Choroid plexus epithelial cell (primary cell): ENCODE results near the gene EXOC4.
A peak's percentile ranks its signal among the peaks of the same experiment; 100 is the strongest.
"Not testable (repeated sequence)": the region's sequence is repeated elsewhere in the genome, so short reads cannot be mapped to it uniquely, and the experiment has no call there.

Source experiments
- DNase-seq: peaks from one replicate; pipeline ENCODE4 v3.0.0-alpha.2; 2010; ENCODE audit warnings: low read depth
- H3K4me3 ChIP-seq: 2 replicates; pipeline ENCODE4 v1.5.1; 2011; ENCODE audit warnings: low read depth, mild to moderate bottlenecking, control low read depth, low read length, moderate library complexity
- TF ChIP-seq, protein P1 (sequence below): conservative IDR thresholded peaks from 2 replicates; pipeline ENCODE4 v1.5.1; 2011; ENCODE audit warnings: low read depth, mild to moderate bottlenecking, control low read depth, inconsistent platforms, low read length, moderate library complexity

EXOC4 gene

DNA sequence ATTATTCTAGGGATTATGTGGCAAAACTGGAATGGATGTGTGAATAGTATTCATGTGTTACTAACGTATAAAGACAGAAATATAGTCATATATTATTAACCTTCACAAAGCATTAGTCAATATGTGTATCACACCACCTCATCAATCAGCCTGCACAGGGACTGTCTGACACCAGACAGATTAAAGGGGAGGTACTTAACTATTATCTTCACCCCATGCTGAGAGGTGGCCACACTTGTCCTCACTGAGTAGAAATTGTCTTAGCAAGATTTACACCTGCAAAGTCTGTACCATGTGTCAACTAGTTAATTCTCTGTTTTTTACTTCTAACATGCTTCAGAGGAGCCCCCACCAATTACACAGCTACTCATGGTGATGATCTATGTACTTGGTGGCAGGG lies 727.9 kb downstream of the EXOC4 start:
- H3K4me3 ChIP-seq, result no peak overlapping the region
- no peak for DNase-seq
- TF ChIP-seq, protein P1, sequence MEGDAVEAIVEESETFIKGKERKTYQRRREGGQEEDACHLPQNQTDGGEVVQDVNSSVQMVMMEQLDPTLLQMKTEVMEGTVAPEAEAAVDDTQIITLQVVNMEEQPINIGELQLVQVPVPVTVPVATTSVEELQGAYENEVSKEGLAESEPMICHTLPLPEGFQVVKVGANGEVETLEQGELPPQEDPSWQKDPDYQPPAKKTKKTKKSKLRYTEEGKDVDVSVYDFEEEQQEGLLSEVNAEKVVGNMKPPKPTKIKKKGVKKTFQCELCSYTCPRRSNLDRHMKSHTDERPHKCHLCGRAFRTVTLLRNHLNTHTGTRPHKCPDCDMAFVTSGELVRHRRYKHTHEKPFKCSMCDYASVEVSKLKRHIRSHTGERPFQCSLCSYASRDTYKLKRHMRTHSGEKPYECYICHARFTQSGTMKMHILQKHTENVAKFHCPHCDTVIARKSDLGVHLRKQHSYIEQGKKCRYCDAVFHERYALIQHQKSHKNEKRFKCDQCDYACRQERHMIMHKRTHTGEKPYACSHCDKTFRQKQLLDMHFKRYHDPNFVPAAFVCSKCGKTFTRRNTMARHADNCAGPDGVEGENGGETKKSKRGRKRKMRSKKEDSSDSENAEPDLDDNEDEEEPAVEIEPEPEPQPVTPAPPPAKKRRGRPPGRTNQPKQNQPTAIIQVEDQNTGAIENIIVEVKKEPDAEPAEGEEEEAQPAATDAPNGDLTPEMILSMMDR, result no peak

- H3K4me3 ChIP-seq, result no peak overlapping the region
- TF ChIP-seq, protein P1, result no peak
- peak; percentile 15 for DNase-seq
Observed at GRCh38 chr7:133983685-133984419, 731.0 kb downstream of the EXOC4 start.

DNA sequence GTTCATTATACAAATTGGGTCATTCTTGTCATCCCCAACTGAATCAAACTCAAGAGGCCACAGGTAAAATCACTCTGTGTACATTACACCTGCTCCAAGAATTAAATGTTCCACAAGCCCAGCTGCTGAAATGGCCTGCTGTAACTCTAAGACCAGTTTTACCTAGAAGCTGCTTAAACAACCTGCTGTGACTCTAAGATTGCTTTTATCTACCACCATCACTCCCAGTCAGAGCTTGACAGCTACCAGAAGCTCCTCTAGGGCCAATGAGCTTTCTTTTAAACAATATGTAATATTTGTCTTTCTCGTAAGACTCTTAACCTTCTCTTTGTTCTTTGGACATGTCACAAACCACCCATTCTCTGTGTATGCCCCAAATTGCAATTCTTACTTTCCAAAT lies 732.4 kb downstream of the EXOC4 start:
- no peak for DNase-seq
- H3K4me3 ChIP-seq, result no peak overlapping the region
- TF ChIP-seq, protein P1, result no peak

DNA sequence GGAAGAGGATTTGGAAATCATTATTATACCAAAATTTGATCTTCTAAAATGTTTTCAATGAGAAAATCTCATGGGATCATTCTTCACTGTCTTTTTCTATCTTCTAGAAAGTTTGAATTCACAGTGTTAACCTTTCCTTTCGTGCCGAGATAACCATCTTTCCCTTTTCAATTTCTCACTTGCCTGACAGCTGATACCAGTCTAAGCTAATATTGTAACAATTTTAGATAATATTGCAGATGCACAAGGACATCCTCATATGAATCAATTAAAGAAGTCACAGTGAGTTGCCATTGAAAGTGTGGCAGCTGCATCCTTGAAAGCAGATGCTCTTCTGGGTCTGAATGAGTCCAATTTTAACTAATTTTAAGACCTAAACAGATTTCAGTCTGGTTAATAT lies 734.7 kb downstream of the EXOC4 start:
- DNase-seq, result no peak
- TF ChIP-seq, protein P1, result no peak
- H3K4me3 ChIP-seq, result no peak overlapping the region

GRCh38 chr7:133993547-133993946 lies 740.7 kb downstream of the EXOC4 start:
- no peak overlapping the region for H3K4me3 ChIP-seq
- DNase-seq, result no peak
- TF ChIP-seq, protein P1, result no peak

- not testable (repeated sequence) for H3K4me3 ChIP-seq, DNase-seq
Observed at GRCh38 chr7:133994100-133994499, 741.2 kb downstream of the EXOC4 start.

DNA sequence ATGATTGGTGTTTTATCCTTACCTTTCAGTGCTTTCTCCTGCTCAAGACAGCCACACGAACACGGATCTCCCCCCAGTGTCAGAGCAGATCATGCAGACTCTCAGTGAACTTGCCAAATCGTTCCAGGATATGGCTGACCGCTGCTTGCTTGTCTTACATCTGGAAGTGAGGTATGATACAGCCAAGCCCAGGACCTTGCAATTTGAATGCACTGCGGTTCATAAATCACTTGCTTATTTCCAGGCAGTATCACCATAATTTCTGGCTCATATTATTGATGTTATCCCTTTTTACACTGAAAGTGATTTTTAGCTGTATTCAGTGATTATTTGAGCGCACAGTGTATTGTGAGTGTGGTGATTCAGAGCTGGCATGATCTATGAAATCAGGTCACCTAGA lies 744.6 kb downstream of the EXOC4 start:
- no peak overlapping the region for H3K4me3 ChIP-seq
- DNase-seq, result no peak
- TF ChIP-seq, protein P1, result no peak
